WTC11 (cell line): Measurements from ENCODE around the gene FKBP14. TPM values are rescaled to one million over a fixed set of nuclear protein-coding genes. Genes with fewer than 3 reads are reported as not detected.

Experiments used
- ATAC-seq: fragments of 200-7000 bp; cut with Tn5 transposase; 2 replicates; pipeline ENCODE4 v1.10.0; 2021; ENCODE audit warnings: mild to moderate bottlenecking, moderate library complexity
- CTCF ChIA-PET: fragments of 300-600 bp; sonication (Branson Sonifier 250); formaldehyde crosslinking; loops from one replicate; lab custom pipeline; 2021; ENCODE audit warnings: antibody characterized with exemption; lab: Charles Lee
- POLR2A ChIA-PET: fragments of 350-600 bp; sonication (Branson Sonifier 250); formaldehyde crosslinking; loops from one replicate; lab custom pipeline; 2021; ENCODE audit warnings: antibody characterized with exemption; lab: Charles Lee
- DNase-seq: peaks from one replicate; pipeline ENCODE4 v3.0.0; 2021; ENCODE audit warnings: low spot score
- H3K27ac Mint-ChIP-seq: 2 replicates; pipeline ENCODE4 v1.8.0; 2021; ENCODE audit warnings: mixed read lengths
- H3K27me3 Mint-ChIP-seq: 2 replicates; pipeline ENCODE4 v1.8.0; 2021; ENCODE audit warnings: low read depth, mild to moderate bottlenecking, moderate library complexity, mixed read lengths
- H3K36me3 Mint-ChIP-seq: 2 replicates; pipeline ENCODE4 v1.8.0; 2021; ENCODE audit warnings: mixed read lengths
- H3K4me1 Mint-ChIP-seq: 2 replicates; pipeline ENCODE4 v1.8.0; 2022; ENCODE audit warnings: mixed read lengths
- H3K4me3 Mint-ChIP-seq: 2 replicates; pipeline ENCODE4 v1.8.0; 2021; ENCODE audit warnings: mild to moderate bottlenecking, moderate library complexity, mixed read lengths
- H3K9me3 Mint-ChIP-seq: 2 replicates; pipeline ENCODE4 v1.8.0; 2021; ENCODE audit warnings: mixed read lengths
- ESRRA ChIP-seq: sonication (generic); formaldehyde crosslinking; IDR thresholded peaks from 2 replicates; pipeline ENCODE4 v1.8.1; 2022; ENCODE audit warnings: mild to moderate bottlenecking, missing genetic modification reagents, borderline replicate concordance
- IRF2 ChIP-seq: sonication (generic); formaldehyde crosslinking; IDR thresholded peaks from 2 replicates; pipeline ENCODE4 v1.8.0; 2022; ENCODE audit warnings: low read depth, missing genetic modification reagents, borderline replicate concordance
- NR3C1 ChIP-seq: sonication (generic); formaldehyde crosslinking; conservative IDR thresholded peaks from 2 replicates; pipeline ENCODE4 v1.8.1; 2023; ENCODE audit warnings: low read depth, mild to moderate bottlenecking, missing genetic modification reagents
- RORB ChIP-seq: fragments of 250-450 bp; sonication (Bioruptor Pico); IDR thresholded peaks from 2 replicates; pipeline ENCODE4 v1.9.0; 2021; ENCODE audit warnings: mild to moderate bottlenecking
- SOX15 ChIP-seq: fragments of 250-450 bp; sonication (Bioruptor Pico); IDR thresholded peaks from 2 replicates; pipeline ENCODE4 v1.9.0; 2021; ENCODE audit warnings: mild to moderate bottlenecking
- ZNF121 ChIP-seq: sonication (generic); formaldehyde crosslinking; IDR thresholded peaks from 2 replicates; pipeline ENCODE4 v1.8.0; 2023; ENCODE audit warnings: missing genetic modification reagents
- ZNF423 ChIP-seq: fragments of 250-450 bp; sonication (Bioruptor Pico); IDR thresholded peaks from 2 replicates; pipeline ENCODE4 v2.1.2; 2022; ENCODE audit warnings: mild to moderate bottlenecking, moderate library complexity
- ZNF512 ChIP-seq: sonication (generic); formaldehyde crosslinking; IDR thresholded peaks from 2 replicates; pipeline ENCODE4 v1.8.1; 2022; ENCODE audit warnings: missing genetic modification reagents, borderline replicate concordance
- total RNA-seq: library from RNA; stranded (reverse); gene quantifications from 3 replicates; pipeline ENCODE4 v1.2.3, GENCODE V29; 2021
- TF ChIP-seq, protein P1 (sequence below): sonication (generic); formaldehyde crosslinking; conservative IDR thresholded peaks from 2 replicates; pipeline ENCODE4 v1.8.1; 2022; ENCODE audit warnings: mild to moderate bottlenecking, missing genetic modification reagents
- TF ChIP-seq, protein P2 (sequence below): sonication (generic); formaldehyde crosslinking; IDR thresholded peaks from 2 replicates; pipeline ENCODE4 v1.8.1; 2023; ENCODE audit warnings: mild to moderate bottlenecking, missing genetic modification reagents
- TF ChIP-seq, protein P3 (sequence below): fragments of 250-450 bp; sonication (Bioruptor Pico); IDR thresholded peaks from 2 replicates; pipeline ENCODE4 v1.9.0; 2021; ENCODE audit warnings: mild to moderate bottlenecking
- TF ChIP-seq, protein P4 (sequence below): fragments of 250-450 bp; sonication (Bioruptor Pico); conservative IDR thresholded peaks from 2 replicates; pipeline ENCODE4 v1.9.0; 2021; ENCODE audit warnings: mild to moderate bottlenecking
- TF ChIP-seq, protein P5 (sequence below): fragments of 200-600 bp; IDR thresholded peaks from 2 replicates; pipeline ENCODE4 v1.8.0; 2022; ENCODE audit warnings: antibody characterized with exemption

The FKBP14 gene
- total RNA-seq, 1 experiment from 2014 or later, result 23.0 TPM

- Mint-ChIP-seq H3K36me3 (peaks cover 36% of the 10 kb centered on the region), H3K9me3 (no peaks in the 10 kb centered on the region), H3K27ac (no peak overlapping the region), H3K4me3 (no peak overlapping the region), H3K27me3 (no peaks in the 10 kb centered on the region), H3K4me1 (peaks cover 5% of the 10 kb centered on the region)
- DNase-seq (no peak), ATAC-seq (no peak)
- CTCF ChIA-PET, result no interaction called here
- TF ChIP-seq RORB, result no peak
- TF ChIP-seq, protein P1, sequence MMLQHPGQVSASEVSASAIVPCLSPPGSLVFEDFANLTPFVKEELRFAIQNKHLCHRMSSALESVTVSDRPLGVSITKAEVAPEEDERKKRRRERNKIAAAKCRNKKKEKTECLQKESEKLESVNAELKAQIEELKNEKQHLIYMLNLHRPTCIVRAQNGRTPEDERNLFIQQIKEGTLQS (CRISPR knock-in tag), result no peak
- TF ChIP-seq, protein P2, sequence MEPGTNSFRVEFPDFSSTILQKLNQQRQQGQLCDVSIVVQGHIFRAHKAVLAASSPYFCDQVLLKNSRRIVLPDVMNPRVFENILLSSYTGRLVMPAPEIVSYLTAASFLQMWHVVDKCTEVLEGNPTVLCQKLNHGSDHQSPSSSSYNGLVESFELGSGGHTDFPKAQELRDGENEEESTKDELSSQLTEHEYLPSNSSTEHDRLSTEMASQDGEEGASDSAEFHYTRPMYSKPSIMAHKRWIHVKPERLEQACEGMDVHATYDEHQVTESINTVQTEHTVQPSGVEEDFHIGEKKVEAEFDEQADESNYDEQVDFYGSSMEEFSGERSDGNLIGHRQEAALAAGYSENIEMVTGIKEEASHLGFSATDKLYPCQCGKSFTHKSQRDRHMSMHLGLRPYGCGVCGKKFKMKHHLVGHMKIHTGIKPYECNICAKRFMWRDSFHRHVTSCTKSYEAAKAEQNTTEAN (CRISPR knock-in tag), result no peak
- no peak for TF ChIP-seq ZNF121
- no peak for TF ChIP-seq ESRRA (CRISPR knock-in tag)
- TF ChIP-seq, protein P3, sequence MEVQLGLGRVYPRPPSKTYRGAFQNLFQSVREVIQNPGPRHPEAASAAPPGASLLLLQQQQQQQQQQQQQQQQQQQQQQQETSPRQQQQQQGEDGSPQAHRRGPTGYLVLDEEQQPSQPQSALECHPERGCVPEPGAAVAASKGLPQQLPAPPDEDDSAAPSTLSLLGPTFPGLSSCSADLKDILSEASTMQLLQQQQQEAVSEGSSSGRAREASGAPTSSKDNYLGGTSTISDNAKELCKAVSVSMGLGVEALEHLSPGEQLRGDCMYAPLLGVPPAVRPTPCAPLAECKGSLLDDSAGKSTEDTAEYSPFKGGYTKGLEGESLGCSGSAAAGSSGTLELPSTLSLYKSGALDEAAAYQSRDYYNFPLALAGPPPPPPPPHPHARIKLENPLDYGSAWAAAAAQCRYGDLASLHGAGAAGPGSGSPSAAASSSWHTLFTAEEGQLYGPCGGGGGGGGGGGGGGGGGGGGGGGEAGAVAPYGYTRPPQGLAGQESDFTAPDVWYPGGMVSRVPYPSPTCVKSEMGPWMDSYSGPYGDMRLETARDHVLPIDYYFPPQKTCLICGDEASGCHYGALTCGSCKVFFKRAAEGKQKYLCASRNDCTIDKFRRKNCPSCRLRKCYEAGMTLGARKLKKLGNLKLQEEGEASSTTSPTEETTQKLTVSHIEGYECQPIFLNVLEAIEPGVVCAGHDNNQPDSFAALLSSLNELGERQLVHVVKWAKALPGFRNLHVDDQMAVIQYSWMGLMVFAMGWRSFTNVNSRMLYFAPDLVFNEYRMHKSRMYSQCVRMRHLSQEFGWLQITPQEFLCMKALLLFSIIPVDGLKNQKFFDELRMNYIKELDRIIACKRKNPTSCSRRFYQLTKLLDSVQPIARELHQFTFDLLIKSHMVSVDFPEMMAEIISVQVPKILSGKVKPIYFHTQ, result no peak
- no peak for TF ChIP-seq ZNF423 (CRISPR knock-in tag)
- TF ChIP-seq IRF2 (CRISPR knock-in tag), result no peak
- TF ChIP-seq, protein P4, sequence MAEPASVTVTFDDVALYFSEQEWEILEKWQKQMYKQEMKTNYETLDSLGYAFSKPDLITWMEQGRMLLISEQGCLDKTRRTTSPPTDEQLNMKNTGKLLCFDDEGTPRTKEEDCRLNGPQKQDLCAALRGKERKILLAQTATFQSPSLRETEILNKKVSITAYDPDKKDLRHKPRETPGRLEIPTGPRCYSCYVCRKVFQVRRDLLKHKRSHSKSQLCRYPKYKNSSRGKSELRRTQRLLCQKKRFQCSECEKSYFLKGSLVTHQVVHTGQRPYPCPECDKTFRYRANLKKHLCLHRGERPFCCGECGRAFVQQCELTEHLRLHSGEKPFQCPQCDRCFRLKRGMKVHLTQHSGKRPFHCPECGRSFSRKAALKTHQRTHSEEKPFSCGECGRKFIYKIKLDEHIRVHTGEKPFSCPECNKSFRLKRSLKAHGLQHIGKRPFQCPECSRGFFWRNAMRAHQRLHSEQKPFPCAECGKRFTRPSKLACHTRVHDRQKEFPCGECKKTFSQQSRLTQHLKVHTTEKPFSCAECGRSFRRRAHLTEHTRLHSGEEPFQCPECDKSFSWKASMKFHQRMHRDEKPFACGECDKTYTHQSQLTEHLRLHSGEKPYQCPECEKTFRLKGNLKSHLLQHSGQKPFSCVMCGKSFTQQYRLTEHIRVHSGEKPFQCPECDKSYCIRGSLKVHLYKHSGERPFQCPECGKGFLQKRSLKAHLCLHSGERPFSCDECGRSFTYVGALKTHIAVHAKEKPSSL (CRISPR knock-in tag), result no peak
- POLR2A ChIA-PET, result no interaction called here
Observed at GRCh38 chr7:30018451-30018850, 8.1 kb downstream of the FKBP14 start.

- no peaks in the 10 kb centered on the region for H3K9me3 Mint-ChIP-seq
- POLR2A ChIA-PET, result no interaction called here
- no peaks in the 10 kb centered on the region for H3K27me3 Mint-ChIP-seq
- no peaks in the 10 kb centered on the region for H3K4me1 Mint-ChIP-seq
- H3K27ac Mint-ChIP-seq, result no peak overlapping the region
- CTCF ChIA-PET, result interaction anchor here (1.4 kb wide), 1 partner anchor 11 kb away, joined by 3 read pairs; no protein-coding TSS in a partner anchor
- H3K4me3 Mint-ChIP-seq, result no peak overlapping the region
- H3K36me3 Mint-ChIP-seq, result peaks cover 24% of the 10 kb centered on the region
- no peak for ATAC-seq
- no peak for DNase-seq
- TF ChIP-seq, protein P4 (CRISPR knock-in tag), result no peak
- TF ChIP-seq ZNF512 (CRISPR knock-in tag) (no peak), ZNF423 (CRISPR knock-in tag) (no peak), SOX15 (CRISPR knock-in tag) (no peak), NR3C1 (no peak)
- TF ChIP-seq, protein P5, sequence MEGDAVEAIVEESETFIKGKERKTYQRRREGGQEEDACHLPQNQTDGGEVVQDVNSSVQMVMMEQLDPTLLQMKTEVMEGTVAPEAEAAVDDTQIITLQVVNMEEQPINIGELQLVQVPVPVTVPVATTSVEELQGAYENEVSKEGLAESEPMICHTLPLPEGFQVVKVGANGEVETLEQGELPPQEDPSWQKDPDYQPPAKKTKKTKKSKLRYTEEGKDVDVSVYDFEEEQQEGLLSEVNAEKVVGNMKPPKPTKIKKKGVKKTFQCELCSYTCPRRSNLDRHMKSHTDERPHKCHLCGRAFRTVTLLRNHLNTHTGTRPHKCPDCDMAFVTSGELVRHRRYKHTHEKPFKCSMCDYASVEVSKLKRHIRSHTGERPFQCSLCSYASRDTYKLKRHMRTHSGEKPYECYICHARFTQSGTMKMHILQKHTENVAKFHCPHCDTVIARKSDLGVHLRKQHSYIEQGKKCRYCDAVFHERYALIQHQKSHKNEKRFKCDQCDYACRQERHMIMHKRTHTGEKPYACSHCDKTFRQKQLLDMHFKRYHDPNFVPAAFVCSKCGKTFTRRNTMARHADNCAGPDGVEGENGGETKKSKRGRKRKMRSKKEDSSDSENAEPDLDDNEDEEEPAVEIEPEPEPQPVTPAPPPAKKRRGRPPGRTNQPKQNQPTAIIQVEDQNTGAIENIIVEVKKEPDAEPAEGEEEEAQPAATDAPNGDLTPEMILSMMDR, result no peak
Observed at GRCh38 chr7:30012757-30013156, 13.7 kb downstream of the FKBP14 start.
